NK-92 treated with Interleukin-12 subunit alpha and Interleukin-12 subunit beta, amount 100 ng/mL, for 24 hours (cell line): ENCODE measurements around the gene PBLD.

Experiments
- DNase-seq: peaks from one replicate; lab custom pipeline; 2025; lab: John Stamatoyannopoulos, UW

PBLD gene

GRCh38 chr10:68233046-68233445, 99.7 kb downstream of the PBLD start:
- DNase-seq: no peak
